ENCODE results near the gene COL6A2.
"Not testable (repeated sequence)": the region's sequence is repeated elsewhere in the genome, so short reads cannot be mapped to it uniquely, and the experiment has no call there.

Gene COL6A2

DNA sequence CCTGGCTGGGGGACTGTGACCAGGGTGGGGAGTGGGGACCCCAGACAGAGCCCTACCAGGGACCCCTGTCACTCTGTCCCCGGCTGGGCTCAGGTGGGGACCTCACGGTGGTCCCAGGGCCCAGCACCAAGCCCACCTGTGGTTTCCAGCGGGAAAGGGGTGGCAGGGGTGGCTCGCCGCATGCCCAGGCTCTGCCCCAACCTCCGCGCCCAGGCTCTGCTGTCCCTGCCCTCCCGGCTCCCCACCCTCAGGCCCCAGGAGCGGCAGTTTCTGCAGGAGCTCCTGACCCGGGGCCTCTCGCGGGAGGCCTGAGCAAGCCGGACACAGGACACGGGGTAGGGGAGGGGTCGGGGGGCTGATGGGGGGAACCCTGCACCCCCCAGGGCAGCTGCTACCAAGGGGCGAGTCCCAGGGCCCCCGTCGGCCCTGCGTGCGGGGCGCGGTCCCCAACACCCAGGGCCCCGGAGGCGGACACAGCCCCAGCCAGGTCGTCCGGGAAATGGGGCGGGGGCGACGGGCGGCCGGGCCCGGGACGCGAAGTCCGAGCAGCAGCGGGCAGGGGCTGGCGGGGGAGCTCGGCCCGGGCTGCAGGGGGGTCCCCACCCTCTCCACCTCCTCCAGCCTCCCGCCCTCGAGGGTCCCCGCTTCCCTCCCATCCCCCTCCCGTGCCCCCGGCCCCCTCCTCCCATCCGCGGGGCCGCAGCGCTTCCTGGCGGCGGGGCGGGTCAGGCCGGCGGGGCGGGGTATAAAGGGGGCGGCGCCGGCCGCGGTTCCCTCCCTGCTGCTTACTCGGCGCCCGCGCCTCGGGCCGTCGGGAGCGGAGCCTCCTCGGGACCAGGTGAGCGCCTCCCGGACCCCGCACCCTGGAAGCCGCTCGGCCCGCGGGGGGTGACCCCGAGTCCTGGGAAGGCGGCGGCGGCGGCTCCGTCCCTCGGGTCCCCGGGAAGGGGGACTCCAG lies at the start of gene COL6A2:
Gene COL6A2 (plus strand): TSS at position 777 of the 958 bp plus-strand sequence.
- peak; percentile 77 for DNase-seq

DNA sequence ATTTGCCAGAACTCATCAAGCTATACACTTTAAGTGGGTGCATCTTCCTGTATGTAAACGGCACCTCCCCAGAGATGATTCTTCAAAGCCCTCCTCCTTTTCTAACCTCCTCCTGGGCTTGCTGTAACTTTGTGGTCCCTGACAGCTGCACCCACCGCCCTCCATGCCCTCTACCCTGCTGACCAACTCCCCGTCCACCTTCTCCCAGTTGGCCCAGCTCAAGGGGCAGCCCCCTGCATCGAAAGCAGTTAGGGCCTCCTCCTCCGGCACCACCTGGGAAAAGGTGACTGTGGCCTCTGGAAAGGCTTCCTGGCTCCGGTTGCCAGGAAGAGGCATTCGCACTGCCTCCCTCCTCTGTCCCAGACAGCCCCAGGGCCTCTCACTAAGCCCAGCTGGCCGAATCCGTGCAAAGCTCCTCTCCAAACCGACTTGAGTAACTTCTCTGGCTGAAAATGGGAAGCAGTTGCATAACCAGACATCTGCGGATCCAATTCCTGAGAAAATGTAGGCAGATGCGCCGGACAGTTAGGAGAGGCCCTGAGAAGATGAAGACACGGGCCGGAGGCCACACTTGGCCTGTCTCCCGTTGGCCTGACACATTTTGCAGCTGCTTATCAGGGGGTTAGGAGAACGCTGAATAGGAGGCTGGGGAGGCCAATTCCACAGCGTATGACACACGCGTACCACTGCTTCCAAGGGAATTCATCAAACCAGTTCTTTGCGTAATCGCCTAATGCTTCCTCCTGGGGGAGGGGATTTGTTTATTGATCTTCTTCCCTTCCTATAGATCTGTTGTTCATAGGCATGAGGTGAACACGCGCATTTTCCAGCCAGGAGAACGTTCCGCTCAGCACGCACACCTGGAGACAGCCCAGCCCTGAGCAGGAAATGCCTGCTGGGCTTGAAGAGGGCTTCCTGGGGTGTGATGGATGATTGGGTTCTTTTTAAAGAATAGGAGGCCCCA lies 48.7 kb upstream of the COL6A2 start:
- DNase-seq, result peak; percentile 63

GRCh38 chr21:46049890-46050667 lies 47.8 kb upstream of the COL6A2 start:
- no peak for DNase-seq

DNA sequence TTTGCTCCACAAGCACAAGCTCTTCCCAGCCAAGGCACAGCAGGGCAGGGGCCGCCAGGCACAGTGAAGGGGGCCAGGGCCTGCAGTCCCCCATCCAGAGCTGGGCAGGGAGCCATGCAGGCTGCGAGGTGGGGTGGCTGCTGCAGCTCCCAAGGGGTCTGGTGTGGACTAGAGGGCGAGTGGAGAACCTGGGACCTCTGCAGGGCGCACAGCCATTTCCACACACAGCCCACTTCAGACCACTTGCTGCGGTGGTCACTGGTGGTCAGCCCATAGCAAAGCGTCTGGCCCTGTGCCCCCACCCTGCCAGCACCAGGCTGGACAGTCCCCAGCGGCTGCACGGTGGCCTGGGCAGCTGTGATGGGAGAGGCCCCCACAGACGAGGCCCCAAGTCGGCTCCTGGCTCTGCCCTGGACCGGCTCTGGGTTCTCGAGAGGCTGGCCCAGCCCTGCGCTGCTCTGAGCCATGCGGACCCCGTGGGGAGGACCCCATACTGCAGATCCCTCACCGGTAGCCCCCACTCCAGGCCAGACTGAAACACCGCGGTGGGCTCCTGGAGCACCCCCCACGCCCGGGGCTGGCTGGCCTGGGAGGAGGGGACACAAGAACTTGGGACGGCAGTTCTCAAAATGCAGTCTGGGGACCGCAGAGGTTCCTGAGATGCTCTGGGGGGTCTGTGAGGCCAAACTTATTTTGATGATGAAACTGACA lies 47.1 kb upstream of the COL6A2 start:
- no peak for DNase-seq

DNA sequence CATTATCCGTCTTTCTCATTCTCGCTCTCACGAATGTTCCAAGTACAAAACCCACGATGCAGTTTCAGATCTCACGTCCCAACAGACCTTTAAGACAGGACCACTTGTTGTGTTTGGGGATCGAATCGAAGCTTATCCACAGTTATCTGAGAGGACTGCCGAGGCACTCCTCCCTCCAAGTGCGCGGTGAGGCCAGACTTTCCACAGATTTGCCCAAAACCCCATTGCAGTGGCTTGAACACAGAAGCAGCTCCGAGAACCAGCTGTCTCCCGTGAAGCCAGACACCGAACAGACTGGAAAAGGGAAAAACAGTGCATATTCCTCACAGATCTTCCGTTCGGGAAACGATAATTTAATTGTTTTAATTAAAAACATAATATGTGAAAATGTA lies 46.5 kb upstream of the COL6A2 start:
- no peak for DNase-seq

DNA sequence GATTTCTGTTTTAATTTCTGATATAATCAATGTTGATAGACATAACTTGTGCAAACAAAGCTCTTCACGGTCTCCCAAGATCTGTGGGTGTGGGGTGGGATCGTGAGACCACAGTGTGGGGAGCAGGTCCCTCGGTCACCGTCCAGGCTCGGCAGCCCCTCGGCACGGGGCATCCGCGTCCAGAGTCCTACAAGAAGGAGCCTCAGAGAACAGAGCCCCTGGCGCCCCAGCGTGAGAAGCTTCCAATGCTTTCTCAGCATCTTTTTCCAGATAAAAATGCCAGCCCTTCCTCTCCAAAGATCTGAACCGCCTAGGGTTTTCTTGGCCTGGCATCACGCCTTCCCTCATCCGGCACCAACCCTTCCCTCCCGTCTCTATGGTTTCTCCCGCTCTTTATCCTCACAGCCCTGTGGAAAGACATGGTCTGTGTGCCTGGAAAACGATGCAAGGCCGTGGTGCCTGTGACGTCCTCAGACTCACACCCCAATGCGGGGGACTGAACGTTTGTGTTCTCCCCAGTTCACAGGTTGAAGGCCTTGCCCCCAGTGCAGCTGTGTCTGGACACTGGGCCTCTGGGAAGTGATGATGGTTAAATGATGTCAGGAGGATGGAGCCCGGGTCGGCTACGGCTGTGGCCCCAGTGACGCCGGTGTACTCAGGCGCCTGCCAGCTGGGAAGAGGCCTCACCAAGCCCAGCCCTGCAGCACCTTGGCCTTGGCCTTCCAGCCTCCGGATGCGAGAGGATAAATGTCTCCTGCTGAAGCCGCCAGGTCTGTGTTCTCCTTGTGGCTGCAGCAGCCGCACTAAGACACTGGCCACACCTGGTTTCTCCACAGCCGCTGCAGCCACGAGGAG lies 45.9 kb upstream of the COL6A2 start:
- no peak for DNase-seq

GRCh38 chr21:46052703-46053651 lies 44.9 kb upstream of the COL6A2 start:
- DNase-seq, result no peak

- no peak for DNase-seq
Measured at GRCh38 chr21:46054031-46054430, 43.9 kb upstream of the COL6A2 start.

- no peak for DNase-seq
Measured at GRCh38 chr21:46054451-46054881, 43.4 kb upstream of the COL6A2 start.

DNA sequence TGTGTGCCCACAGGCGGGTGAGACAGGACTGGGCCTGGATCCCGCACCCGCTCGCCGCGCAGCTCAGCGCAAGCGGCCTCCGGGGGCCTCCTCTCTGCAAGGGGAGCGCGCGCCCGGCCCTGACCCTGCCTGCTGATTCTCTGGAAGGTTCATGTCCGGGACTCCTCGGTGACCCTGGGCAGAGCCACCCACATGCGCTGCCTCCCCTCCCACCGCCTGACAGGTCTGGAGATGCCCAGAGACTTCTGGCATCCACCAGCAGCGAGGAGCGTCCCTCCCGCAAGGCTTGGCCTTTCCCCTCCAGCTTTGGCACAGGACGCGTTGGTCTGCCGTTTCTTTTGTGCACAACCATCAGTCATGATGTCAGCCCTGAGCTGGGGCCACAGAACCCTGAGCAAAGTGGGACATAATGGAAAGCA lies 42.0 kb upstream of the COL6A2 start:
- DNase-seq, result no peak

DNA sequence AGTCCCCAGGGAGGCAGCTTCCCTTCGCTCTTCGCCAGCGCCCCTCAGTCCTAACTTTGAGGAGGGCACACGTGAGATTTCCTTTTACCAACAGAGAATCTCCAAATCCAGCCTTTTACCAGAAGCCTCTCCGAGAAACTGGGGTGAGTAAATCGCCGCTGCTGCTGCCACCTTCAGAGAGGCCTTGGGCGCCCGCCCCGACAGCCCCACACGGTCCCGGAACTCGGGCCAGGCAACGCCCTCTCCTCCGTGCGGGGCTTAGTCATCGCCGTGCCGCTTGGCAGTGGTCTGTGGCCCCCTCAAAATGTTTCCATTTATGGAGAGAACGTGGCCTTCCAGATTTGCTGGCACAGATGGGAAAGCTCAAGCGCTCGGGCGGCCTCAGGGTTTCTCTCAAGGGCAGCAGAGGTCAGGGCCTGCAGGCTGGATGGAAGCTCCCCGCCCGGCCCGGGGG lies 41.4 kb upstream of the COL6A2 start:
- DNase-seq, result no peak

- no peak for DNase-seq
Measured at GRCh38 chr21:46057111-46057709, 40.7 kb upstream of the COL6A2 start.

- no peak for DNase-seq
Measured at GRCh38 chr21:46057710-46058241, 40.1 kb upstream of the COL6A2 start.

DNA sequence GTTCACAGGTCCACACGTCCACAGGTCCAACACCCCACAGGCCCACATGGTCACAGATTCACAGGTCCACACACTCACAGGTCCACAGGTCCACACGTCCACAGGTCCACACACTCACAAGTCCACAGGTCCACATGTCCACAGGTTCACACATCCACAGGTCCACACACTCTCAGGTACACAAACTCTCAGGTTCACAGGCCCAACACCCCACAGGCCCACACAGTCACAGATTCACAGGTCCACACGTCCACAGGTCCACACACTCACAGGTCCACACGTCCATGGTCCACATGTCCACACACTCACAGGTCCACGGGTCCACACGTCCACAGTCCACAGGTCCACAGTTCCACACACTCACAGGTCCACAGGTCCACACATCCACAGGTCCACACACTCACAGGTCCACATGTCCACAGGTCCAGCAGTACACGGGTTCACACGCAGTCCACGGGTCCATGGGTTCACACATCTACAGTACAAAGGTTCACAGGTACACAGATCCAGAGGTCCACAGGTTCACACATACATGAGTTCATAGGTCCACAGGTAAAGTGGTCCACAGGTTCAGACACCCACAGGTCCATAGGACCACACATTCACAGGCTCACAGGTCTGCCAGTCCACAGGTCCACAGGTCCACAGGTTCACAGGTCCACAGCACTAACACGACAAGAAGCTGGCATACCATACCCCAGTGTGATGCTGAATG lies 39.3 kb upstream of the COL6A2 start:
- DNase-seq, result no peak

DNA sequence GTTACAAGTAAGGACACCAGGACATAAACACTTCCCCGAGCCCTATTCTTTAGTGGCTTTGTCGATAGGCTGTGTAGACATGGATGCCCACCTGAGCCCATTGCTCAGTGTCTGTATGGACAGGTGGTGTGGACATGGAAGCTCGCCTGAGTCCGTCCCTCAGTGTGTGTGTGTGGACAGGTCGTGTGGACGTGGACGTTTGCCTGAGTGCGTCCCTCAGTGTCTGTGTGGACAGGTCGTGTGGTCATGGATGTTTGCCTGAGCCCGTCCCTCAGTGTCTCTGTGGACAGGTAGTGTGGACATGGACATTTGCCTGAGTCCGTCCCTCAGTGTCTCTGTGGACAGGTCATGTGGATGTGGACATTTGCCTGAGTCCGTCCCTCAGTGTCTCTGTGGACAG lies 38.7 kb upstream of the COL6A2 start:
- no peak for DNase-seq

GRCh38 chr21:46059711-46060455 lies 38.0 kb upstream of the COL6A2 start:
- not testable (repeated sequence) for DNase-seq

DNA sequence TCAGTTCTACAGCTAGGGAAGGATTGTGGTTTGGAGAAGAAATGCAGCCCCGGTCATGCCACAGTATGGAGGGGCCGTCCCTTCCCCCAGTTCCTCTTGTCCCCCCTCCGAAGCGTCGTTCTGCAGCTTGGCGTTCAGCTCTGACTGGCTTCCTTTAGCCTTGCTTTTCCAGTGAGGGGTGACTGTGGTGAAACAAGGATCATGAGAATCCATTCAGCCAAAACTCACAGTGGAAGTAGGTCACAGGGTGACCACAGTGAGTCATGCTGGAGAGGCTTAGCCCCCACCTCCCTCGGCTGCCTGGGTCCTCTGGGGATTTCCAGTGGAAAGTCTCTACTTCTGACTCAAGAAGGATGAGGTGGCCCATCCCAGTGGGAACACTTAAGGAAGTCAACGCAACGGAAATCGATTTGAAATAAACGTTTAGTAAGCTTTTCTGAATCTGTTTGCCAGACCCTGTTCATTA lies 37.3 kb upstream of the COL6A2 start:
- DNase-seq, result no peak

Data from eye (tissue), 1 donor.